MCF 10A (cell line): ENCODE results near the gene CHSY3. TPM values are rescaled to one million over a fixed set of nuclear protein-coding genes. Genes with fewer than 3 reads are reported as not detected.
A peak's percentile ranks its signal among the peaks of the same experiment; 100 is the strongest.

Experiments used
- BruUV-seq: library from RNA; stranded (reverse); fragments of 400-500 nt; replicated peaks from 2 replicates; lab custom pipeline; 2021; lab: Mats Ljungman, UMichigan
- CTCF ChIA-PET: fragments of 300-600 bp; sonication (Branson Sonifier 250); formaldehyde crosslinking; extraction: SDS; loops from one replicate; lab custom pipeline; 2021; ENCODE audit warnings: antibody characterized with exemption, inconsistent platforms; lab: Yijun Ruan, JAX
- POLR2A ChIA-PET: fragments of 300-600, 350-650 bp; sonication (Branson Sonifier 250); formaldehyde crosslinking; extraction: SDS; loops from one replicate; lab custom pipeline; 2020; ENCODE audit warnings: antibody characterized with exemption, inconsistent platforms; lab: Yijun Ruan, JAX
- DNase-seq: peaks from one replicate; pipeline ENCODE4 v3.0.0-alpha.2; 2018; ENCODE audit not compliant: unreplicated experiment
- H3K27ac Mint-ChIP-seq: one replicate; pipeline ENCODE4 v1.8.0; 2022; ENCODE audit warnings: mild to moderate bottlenecking, low read depth, mixed read lengths; ENCODE audit not compliant: unreplicated experiment
- H3K27me3 Mint-ChIP-seq: one replicate; pipeline ENCODE4 v1.8.0; 2022; ENCODE audit warnings: mixed read lengths; ENCODE audit not compliant: insufficient read depth, unreplicated experiment
- H3K36me3 Mint-ChIP-seq: one replicate; pipeline ENCODE4 v1.8.0; 2022; ENCODE audit warnings: mild to moderate bottlenecking, moderate library complexity, mixed read lengths; ENCODE audit not compliant: insufficient read depth, unreplicated experiment
- H3K4me1 Mint-ChIP-seq: one replicate; pipeline ENCODE4 v1.8.0; 2022; ENCODE audit warnings: mixed read lengths; ENCODE audit not compliant: insufficient read depth, unreplicated experiment
- H3K4me3 Mint-ChIP-seq: one replicate; pipeline ENCODE4 v1.8.0; 2022; ENCODE audit warnings: mild to moderate bottlenecking, moderate library complexity, mixed read lengths; ENCODE audit not compliant: unreplicated experiment
- H3K9me3 Mint-ChIP-seq: one replicate; pipeline ENCODE4 v1.8.0; 2022; ENCODE audit warnings: mixed read lengths; ENCODE audit not compliant: unreplicated experiment
- CTCF ChIP-seq: fragments of 200-600 bp; IDR thresholded peaks from one replicate; pipeline ENCODE4 v1.8.0; 2022; ENCODE audit warnings: antibody characterized with exemption, mild to moderate bottlenecking; ENCODE audit not compliant: unreplicated experiment
- intact Hi-C: fragments of 100-400 bp; cut with micrococcal nuclease; formaldehyde crosslinking; loops from 2 replicates; pipeline ENCODE4 v1.14.1; 2022
- total RNA-seq: library from RNA; stranded (reverse); gene quantifications from 2 replicates; pipeline ENCODE4 v1.2.3, GENCODE V29; 2022

Gene CHSY3
- total RNA-seq, 1 experiment from 2014 or later: 0.82 TPM

- peaks cover 24% of the 10 kb centered on the region for H3K4me1 Mint-ChIP-seq
- POLR2A ChIA-PET: interaction anchor here (0.9 to 1.4 kb wide), 2 partner anchors 11 to 44 kb away, joined by 3 to 7 read pairs; no protein-coding TSS in a partner anchor
- BruUV-seq: no TSS peak
- H3K4me3 Mint-ChIP-seq: peak overlapping the region; percentile 84
- H3K9me3 Mint-ChIP-seq: no peaks in the 10 kb centered on the region
- intact Hi-C loops: loop anchor here (10.0 kb wide), 1 partner anchor 638 kb away; no protein-coding TSS in a partner anchor
- no peak overlapping the region for H3K27ac Mint-ChIP-seq
- H3K36me3 Mint-ChIP-seq: no peaks in the 10 kb centered on the region
- peak; percentile 59 for DNase-seq
- peaks cover 27% of the 10 kb centered on the region for H3K27me3 Mint-ChIP-seq
- CTCF ChIA-PET: interaction anchor here (0.7 to 0.8 kb wide), 3 partner anchors 29 to 172 kb away, joined by 3 to 4 read pairs (median 3); no protein-coding TSS in a partner anchor
- no peak for TF ChIP-seq CTCF
Observed at GRCh38 chr5:129906177-129906887, 2.1 kb downstream of the CHSY3 start.

- POLR2A ChIA-PET: interaction anchor here (0.8 to 1.4 kb wide), 2 partner anchors 9 to 36 kb away, joined by 3 to 4 read pairs; no protein-coding TSS in a partner anchor
- BruUV-seq: no TSS peak
- H3K9me3 Mint-ChIP-seq: no peaks in the 10 kb centered on the region
- DNase-seq: no peak
- H3K4me1 Mint-ChIP-seq: peaks cover 18% of the 10 kb centered on the region
- CTCF ChIA-PET: interaction anchor here (1.0 to 1.1 kb wide), 2 partner anchors 10 to 30 kb away, joined by 3 to 5 read pairs; no protein-coding TSS in a partner anchor
- H3K27me3 Mint-ChIP-seq: peaks cover 15% of the 10 kb centered on the region
- intact Hi-C loops: loop anchor here (10.0 kb wide), 1 partner anchor 636 kb away; no protein-coding TSS in a partner anchor
- no peak for TF ChIP-seq CTCF
- no peak overlapping the region for H3K4me3 Mint-ChIP-seq
- no peak overlapping the region for H3K27ac Mint-ChIP-seq
- no peaks in the 10 kb centered on the region for H3K36me3 Mint-ChIP-seq
Observed at GRCh38 chr5:129909225-129909624, 5.0 kb downstream of the CHSY3 start.

- TF ChIP-seq CTCF: no peak
- H3K36me3 Mint-ChIP-seq: no peaks in the 10 kb centered on the region
Observed at GRCh38 chr5:129912601-129913255, 8.5 kb downstream of the CHSY3 start.

GRCh38 chr5:129915415-129915814 lies 11.2 kb downstream of the CHSY3 start:
- H3K36me3 Mint-ChIP-seq: no peaks in the 10 kb centered on the region
- H3K27ac Mint-ChIP-seq: peak overlapping the region; percentile 30
- no peaks in the 10 kb centered on the region for H3K27me3 Mint-ChIP-seq
- H3K4me1 Mint-ChIP-seq: no peaks in the 10 kb centered on the region
- intact Hi-C loops: no loop called here
- no peak for DNase-seq
- no peak overlapping the region for H3K4me3 Mint-ChIP-seq
- no TSS peak for BruUV-seq
- POLR2A ChIA-PET: interaction anchor here (0.9 kb wide), 2 partner anchors 13 to 1347 kb away, joined by 3 to 5 read pairs; no protein-coding TSS in a partner anchor
- no peak for TF ChIP-seq CTCF
- CTCF ChIA-PET: no interaction called here
- no peaks in the 10 kb centered on the region for H3K9me3 Mint-ChIP-seq

More at GRCh38 chr5:129912601-129913255, 8.5 kb downstream of the CHSY3 start:
- DNase-seq: no peak
- CTCF ChIA-PET: no interaction called here
- Mint-ChIP-seq H3K9me3 (no peaks in the 10 kb centered on the region), H3K4me3 (no peak overlapping the region), H3K27me3 (no peaks in the 10 kb centered on the region), H3K27ac (no peak overlapping the region), H3K4me1 (no peaks in the 10 kb centered on the region)
- intact Hi-C loops: no loop called here
- POLR2A ChIA-PET: interaction anchor here (0.9 kb wide), 1 partner anchor 1154 kb away, joined by 3 read pairs; no protein-coding TSS in a partner anchor
- BruUV-seq: no TSS peak
